Transverse colon (tissue), 4 donors: ENCODE data around the gene SPP1.

Experiments used
- CTCF ChIP-seq, 5 experiments: fragments of 200-600 bp in 3 of 5; fragments of 450-650 bp in 2 of 5; sonication (generic) in 3 of 5; IDR thresholded peaks; 1 replicate in 2 of 5; 2 replicates in 3 of 5; pipeline ENCODE4 v1.5.1; 2016 to 2017; ENCODE audit warnings: antibody characterized with exemption in 5 of 5, inconsistent platforms in 3 of 5, mild to moderate bottlenecking in 2 of 5, moderate library complexity in 1 of 5
- POLR2A ChIP-seq: fragments of 450-650 bp; IDR thresholded peaks from one replicate; pipeline ENCODE4 v1.6.1; 2016; ENCODE audit warnings: antibody characterized with exemption, mild to moderate bottlenecking, moderate library complexity
- POLR2AphosphoS5 ChIP-seq, 3 donors: sonication (generic); formaldehyde crosslinking; IDR thresholded peaks; one replicate each; pipeline ENCODE4 v1.6.1; 2016; ENCODE audit warnings: antibody characterized with exemption in 3 of 3

GRCh38 chr4:87981486-87981885, 6.0 kb downstream of the SPP1 start:
- TF ChIP-seq CTCF (IDR thresholded peaks at IDR 0.05): no peak
- TF ChIP-seq POLR2AphosphoS5 (IDR thresholded peaks at IDR 0.05): no peak
- TF ChIP-seq POLR2A: no peak
